ENCODE results near the gene PTPN1. TPM values are rescaled to one million over a fixed set of nuclear protein-coding genes. Genes with fewer than 3 reads are reported as not detected.

The PTPN1 gene
- total RNA-seq, 1 donor from 2014 or later, result 38.1 TPM

DNA sequence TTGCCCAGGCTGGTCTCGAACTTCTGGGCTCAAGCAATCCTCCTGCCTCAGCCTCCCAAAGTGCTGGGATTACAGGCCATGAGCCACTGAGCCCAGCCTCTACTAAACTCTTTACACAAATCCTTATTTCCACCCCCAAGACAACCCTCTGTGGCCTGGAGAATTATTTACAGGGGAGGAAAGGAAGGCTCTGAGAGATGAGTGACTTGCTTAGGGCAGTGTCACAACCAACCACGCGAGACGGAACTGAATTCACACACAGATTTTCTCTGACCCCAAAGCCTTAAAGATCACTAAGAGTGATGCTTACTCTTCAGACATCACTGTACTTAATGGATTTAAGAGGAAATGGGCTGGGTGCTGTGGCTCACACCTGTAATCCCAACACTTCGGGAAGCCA, 95.0 kb downstream of the PTPN1 start:
- TF ChIP-seq, protein P1, sequence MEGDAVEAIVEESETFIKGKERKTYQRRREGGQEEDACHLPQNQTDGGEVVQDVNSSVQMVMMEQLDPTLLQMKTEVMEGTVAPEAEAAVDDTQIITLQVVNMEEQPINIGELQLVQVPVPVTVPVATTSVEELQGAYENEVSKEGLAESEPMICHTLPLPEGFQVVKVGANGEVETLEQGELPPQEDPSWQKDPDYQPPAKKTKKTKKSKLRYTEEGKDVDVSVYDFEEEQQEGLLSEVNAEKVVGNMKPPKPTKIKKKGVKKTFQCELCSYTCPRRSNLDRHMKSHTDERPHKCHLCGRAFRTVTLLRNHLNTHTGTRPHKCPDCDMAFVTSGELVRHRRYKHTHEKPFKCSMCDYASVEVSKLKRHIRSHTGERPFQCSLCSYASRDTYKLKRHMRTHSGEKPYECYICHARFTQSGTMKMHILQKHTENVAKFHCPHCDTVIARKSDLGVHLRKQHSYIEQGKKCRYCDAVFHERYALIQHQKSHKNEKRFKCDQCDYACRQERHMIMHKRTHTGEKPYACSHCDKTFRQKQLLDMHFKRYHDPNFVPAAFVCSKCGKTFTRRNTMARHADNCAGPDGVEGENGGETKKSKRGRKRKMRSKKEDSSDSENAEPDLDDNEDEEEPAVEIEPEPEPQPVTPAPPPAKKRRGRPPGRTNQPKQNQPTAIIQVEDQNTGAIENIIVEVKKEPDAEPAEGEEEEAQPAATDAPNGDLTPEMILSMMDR (IDR thresholded peaks at IDR 0.05), result no peak
- TF ChIP-seq EZH2phosphoT487 (IDR thresholded peaks at IDR 0.05) (no peak), EZH2 (IDR thresholded peaks at IDR 0.05) (no peak)
- no peaks in the 10 kb centered on the region for H3K36me3 ChIP-seq
- H3K79me2 ChIP-seq (ENCODE audit: low read depth), result no peaks in the 10 kb centered on the region
- no peak overlapping the region for H3K9ac ChIP-seq
- H3F3A ChIP-seq (ENCODE audit: low read depth), result no peaks in the 10 kb centered on the region
- DNase-seq (ENCODE audit: low spot score), result no peak
- no peaks in the 10 kb centered on the region for H3K36me3 Mint-ChIP-seq
- H2AFZ ChIP-seq (replicated peaks), result no peak overlapping the region
- H3K27ac ChIP-seq, result no peak overlapping the region
- H3K9me3 Mint-ChIP-seq, result no peaks in the 10 kb centered on the region
- no peaks in the 10 kb centered on the region for H4K20me1 ChIP-seq (ENCODE audit: low read depth)
- H3K4me1 Mint-ChIP-seq, result no peaks in the 10 kb centered on the region
- peaks cover under 1% of the 10 kb centered on the region for H3K27me3 Mint-ChIP-seq (ENCODE audit: insufficient read depth, low read depth)
- no peak overlapping the region for H3K4me2 ChIP-seq
- no peak overlapping the region for H3K4me3 Mint-ChIP-seq
- no peaks in the 10 kb centered on the region for H3K27me3 ChIP-seq
- H3K4me3 ChIP-seq, result no peak overlapping the region
- no peak overlapping the region for H3K27ac Mint-ChIP-seq
- H3K4me1 ChIP-seq, result no peaks in the 10 kb centered on the region
- no peaks in the 10 kb centered on the region for H3K9me3 ChIP-seq (ENCODE audit: low read depth)

DNA sequence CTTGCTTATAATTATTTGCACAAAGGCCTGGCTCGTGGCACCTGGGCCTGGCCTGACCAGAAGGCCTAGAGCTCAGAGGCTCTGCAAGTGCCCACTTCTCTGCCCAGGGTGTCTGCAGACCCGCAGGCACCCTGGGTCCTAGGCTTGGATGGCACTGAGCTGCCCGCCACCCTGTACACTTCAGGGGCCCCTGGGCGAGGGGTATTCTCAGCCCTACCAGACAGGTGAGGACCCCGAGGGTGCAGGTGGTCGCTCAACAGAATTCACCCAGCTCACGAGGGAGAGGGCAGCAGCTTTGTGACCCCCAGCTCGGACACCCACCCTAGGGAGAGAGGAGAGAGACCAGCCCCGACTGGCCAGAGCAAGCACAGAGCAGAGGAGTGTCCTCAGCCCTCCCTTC, 97.3 kb downstream of the PTPN1 start:
- Mint-ChIP-seq H3K36me3 (no peaks in the 10 kb centered on the region), H3K27me3 (ENCODE audit: insufficient read depth, low read depth) (peaks cover 5% of the 10 kb centered on the region), H3K9me3 (no peaks in the 10 kb centered on the region), H3K4me3 (no peak overlapping the region), H3K27ac (no peak overlapping the region), H3K4me1 (no peaks in the 10 kb centered on the region)
- Histone ChIP-seq H4K20me1 (ENCODE audit: low read depth) (no peaks in the 10 kb centered on the region), H3K9ac (no peak overlapping the region), H2AFZ (replicated peaks) (no peak overlapping the region), H3K27me3 (no peaks in the 10 kb centered on the region), H3K9me3 (ENCODE audit: low read depth) (no peaks in the 10 kb centered on the region), H3F3A (ENCODE audit: low read depth) (no peaks in the 10 kb centered on the region), H3K79me2 (ENCODE audit: low read depth) (no peaks in the 10 kb centered on the region), H3K4me3 (no peak overlapping the region), H3K27ac (no peak overlapping the region), H3K36me3 (no peaks in the 10 kb centered on the region), H3K4me1 (no peaks in the 10 kb centered on the region), H3K4me2 (no peak overlapping the region)
- DNase-seq (ENCODE audit: low spot score), result no peak
- TF ChIP-seq EZH2phosphoT487 (IDR thresholded peaks at IDR 0.05) (no peak), EZH2 (IDR thresholded peaks at IDR 0.05) (no peak)
- TF ChIP-seq, protein P1 (IDR thresholded peaks at IDR 0.05), result no peak

DNA sequence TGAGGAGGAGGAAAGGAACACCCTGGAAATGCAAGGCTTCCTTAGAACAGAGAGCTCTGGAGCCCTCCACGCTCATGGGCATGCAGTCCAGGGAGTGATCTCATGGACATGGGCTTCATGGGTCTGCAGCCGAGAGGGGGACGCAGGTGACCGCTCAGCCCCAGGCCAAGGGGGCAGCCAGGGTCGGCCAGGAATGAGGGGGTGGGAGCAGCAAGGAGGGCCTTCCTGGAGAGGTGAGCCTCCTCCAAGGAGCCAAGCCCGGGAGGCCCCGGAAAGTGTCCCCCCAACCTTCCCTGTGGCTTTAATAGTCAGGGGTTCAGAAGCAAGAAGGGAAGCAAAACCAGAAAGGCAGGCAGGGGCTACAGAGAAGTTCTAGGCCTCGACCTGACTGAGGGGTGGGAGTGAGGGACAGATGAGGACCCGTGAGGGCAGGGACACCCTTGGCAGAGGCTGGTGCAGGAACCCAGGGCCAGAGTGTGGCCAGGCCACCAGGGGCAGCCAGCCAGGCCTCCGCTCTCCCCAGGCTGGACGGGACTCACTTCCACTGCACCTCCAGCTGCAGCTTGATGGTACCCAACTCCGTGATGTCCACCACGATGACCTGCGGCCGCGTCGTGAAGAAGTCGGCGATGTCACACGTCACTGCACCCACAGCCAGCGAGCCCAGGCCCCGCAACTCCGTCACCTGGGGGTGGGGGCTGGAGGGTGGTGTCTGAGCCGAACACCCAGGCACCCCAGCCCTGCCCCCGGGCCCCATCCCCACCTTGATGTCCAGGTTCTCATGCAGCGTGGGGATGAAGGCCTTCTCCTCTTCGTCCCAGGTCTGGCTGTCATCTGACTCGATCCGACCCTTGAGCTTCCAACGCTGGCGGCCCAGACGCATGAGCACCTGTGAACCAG, 97.9 kb downstream of the PTPN1 start:
- no peak overlapping the region for H3K27ac ChIP-seq
- H3K4me2 ChIP-seq, result no peak overlapping the region
- H3K79me2 ChIP-seq (ENCODE audit: low read depth), result no peaks in the 10 kb centered on the region
- H3K4me1 ChIP-seq, result no peaks in the 10 kb centered on the region
- Mint-ChIP-seq H3K27ac (no peak overlapping the region), H3K27me3 (ENCODE audit: insufficient read depth, low read depth) (peaks cover 5% of the 10 kb centered on the region), H3K4me1 (no peaks in the 10 kb centered on the region), H3K9me3 (no peaks in the 10 kb centered on the region), H3K4me3 (no peak overlapping the region), H3K36me3 (no peaks in the 10 kb centered on the region)
- no peak for TF ChIP-seq EZH2phosphoT487 (IDR thresholded peaks at IDR 0.05)
- TF ChIP-seq, protein P1 (IDR thresholded peaks at IDR 0.05), result no peak
- no peak for TF ChIP-seq EZH2 (IDR thresholded peaks at IDR 0.05)
- no peaks in the 10 kb centered on the region for H3F3A ChIP-seq (ENCODE audit: low read depth)
- no peaks in the 10 kb centered on the region for H3K36me3 ChIP-seq
- H3K9ac ChIP-seq, result no peak overlapping the region
- H2AFZ ChIP-seq (replicated peaks), result no peak overlapping the region
- no peaks in the 10 kb centered on the region for H4K20me1 ChIP-seq (ENCODE audit: low read depth)
- DNase-seq (ENCODE audit: low spot score), result no peak
- no peaks in the 10 kb centered on the region for H3K9me3 ChIP-seq (ENCODE audit: low read depth)
- H3K27me3 ChIP-seq, result no peaks in the 10 kb centered on the region
- no peak overlapping the region for H3K4me3 ChIP-seq

Measured in neural progenitor cell (in vitro differentiated cells).